ENCODE measurements around the gene AGER.
"Not testable (repeated sequence)": the region's sequence is repeated elsewhere in the genome, so short reads cannot be mapped to it uniquely, and the experiment has no call there.

DNA sequence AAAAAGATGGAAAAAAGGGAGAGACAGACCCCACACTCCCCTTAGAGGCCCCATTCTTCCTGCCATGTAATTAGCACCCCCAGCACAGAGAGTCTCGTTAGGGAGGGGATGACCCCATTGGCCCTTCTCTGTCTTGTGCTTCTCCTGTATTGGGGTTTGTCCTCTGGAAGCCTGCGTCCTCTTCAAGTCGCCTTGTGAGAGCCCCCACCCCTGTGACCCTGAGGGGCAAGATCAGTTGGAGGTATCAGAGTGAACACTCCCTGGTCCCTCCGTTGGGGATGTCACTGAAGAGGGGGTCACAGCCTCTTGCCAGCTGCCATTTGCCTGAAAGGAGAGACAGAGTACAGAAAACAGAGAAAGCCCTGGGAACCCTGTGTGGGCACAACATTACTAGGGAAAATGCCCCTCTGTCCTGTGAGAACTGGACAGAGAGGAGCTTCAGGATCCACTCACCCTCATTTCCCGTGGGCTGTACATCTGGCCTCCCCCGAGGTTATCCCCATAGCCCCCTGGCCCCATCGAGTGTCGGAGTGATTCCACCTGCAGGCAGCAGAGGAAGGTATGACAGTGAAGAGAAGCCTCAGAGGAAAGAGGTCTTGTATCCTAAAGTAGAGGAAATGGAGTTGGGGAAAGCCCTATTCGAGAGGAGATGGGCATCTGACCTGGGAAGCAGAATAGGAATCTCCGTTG lies 2.2 kb upstream of the AGER start:
- TF ChIP-seq, protein P1, sequence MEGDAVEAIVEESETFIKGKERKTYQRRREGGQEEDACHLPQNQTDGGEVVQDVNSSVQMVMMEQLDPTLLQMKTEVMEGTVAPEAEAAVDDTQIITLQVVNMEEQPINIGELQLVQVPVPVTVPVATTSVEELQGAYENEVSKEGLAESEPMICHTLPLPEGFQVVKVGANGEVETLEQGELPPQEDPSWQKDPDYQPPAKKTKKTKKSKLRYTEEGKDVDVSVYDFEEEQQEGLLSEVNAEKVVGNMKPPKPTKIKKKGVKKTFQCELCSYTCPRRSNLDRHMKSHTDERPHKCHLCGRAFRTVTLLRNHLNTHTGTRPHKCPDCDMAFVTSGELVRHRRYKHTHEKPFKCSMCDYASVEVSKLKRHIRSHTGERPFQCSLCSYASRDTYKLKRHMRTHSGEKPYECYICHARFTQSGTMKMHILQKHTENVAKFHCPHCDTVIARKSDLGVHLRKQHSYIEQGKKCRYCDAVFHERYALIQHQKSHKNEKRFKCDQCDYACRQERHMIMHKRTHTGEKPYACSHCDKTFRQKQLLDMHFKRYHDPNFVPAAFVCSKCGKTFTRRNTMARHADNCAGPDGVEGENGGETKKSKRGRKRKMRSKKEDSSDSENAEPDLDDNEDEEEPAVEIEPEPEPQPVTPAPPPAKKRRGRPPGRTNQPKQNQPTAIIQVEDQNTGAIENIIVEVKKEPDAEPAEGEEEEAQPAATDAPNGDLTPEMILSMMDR (IDR thresholded peaks at IDR 0.05): not testable (repeated sequence)
- TF ChIP-seq POLR2A (IDR thresholded peaks at IDR 0.05): not testable (repeated sequence)
